DND-41 (cell line): Measurements from ENCODE around the gene TRPM1.

Source experiments
- ATAC-seq: fragments of 200-7000 bp; cut with Tn5 transposase; 3 replicates; pipeline ENCODE4 v1.9.1; 2021; ENCODE audit warnings: low read depth; ENCODE audit not compliant: insufficient read depth
- DNase-seq: peaks from one replicate; pipeline ENCODE4 v3.0.0-alpha.2; 2020
- H2AFZ ChIP-seq: 2 replicates; pipeline ENCODE4 v1.6.0; 2012; ENCODE audit warnings: low read depth, low read length
- H3K27ac ChIP-seq: 2 replicates; pipeline ENCODE4 v1.5.1; 2012; ENCODE audit warnings: low read length, inconsistent platforms
- H3K27me3 ChIP-seq: fragments of 200-600 bp; sonication (generic); 2 replicates; pipeline ENCODE4 v1.6.0; 2012; ENCODE audit warnings: low read length, mild to moderate bottlenecking, inconsistent platforms; ENCODE audit not compliant: insufficient read depth, poor library complexity
- H3K36me3 ChIP-seq: 2 replicates; pipeline ENCODE4 v1.5.1; 2012; ENCODE audit warnings: low read length, inconsistent platforms; ENCODE audit not compliant: insufficient read depth
- H3K4me1 ChIP-seq: 2 replicates; pipeline ENCODE4 v1.5.1; 2012; ENCODE audit warnings: mild to moderate bottlenecking, low read length; ENCODE audit not compliant: insufficient read depth
- H3K4me2 ChIP-seq: 2 replicates; pipeline ENCODE4 v1.6.0; 2012; ENCODE audit warnings: mild to moderate bottlenecking, moderate library complexity, low read length, inconsistent platforms; ENCODE audit not compliant: insufficient read depth
- H3K4me3 ChIP-seq, 2 experiments: fragments of 200-600 bp in 1 of 2; shearing (Covaris generic) in 1 of 2; 2 replicates each; pipeline ENCODE4 v1.5.1; 2012 to 2016; ENCODE audit warnings: inconsistent platforms in 2 of 2, low read length in 2 of 2, mild to moderate bottlenecking in 2 of 2, low read depth in 1 of 2, moderate library complexity in 1 of 2
- H3K79me2 ChIP-seq: 2 replicates; pipeline ENCODE4 v1.6.0; 2012; ENCODE audit warnings: low read length, inconsistent platforms; ENCODE audit not compliant: insufficient read depth
- H3K9ac ChIP-seq: 2 replicates; pipeline ENCODE4 v1.6.0; 2012; ENCODE audit warnings: low read depth, mild to moderate bottlenecking, inconsistent platforms, low read length, moderate library complexity
- H3K9me3 ChIP-seq: 2 replicates; pipeline ENCODE4 v1.5.1; 2012; ENCODE audit warnings: low read length, moderate library complexity, mild to moderate bottlenecking, inconsistent platforms; ENCODE audit not compliant: insufficient read depth, severe bottlenecking
- H4K20me1 ChIP-seq: 2 replicates; pipeline ENCODE4 v1.6.0; 2012; ENCODE audit warnings: low read length; ENCODE audit not compliant: insufficient read depth
- CTCF ChIP-seq: IDR thresholded peaks from 2 replicates; pipeline ENCODE4 v1.5.1; 2012; ENCODE audit warnings: borderline replicate concordance, low read length, moderate library complexity, mild to moderate bottlenecking; ENCODE audit not compliant: poor library complexity, severe bottlenecking; ENCODE audit errors: extremely low read depth
- EZH2 ChIP-seq: IDR thresholded peaks from 3 replicates; pipeline ENCODE4 v1.6.1; 2012; ENCODE audit warnings: borderline replicate concordance, low read depth, mild to moderate bottlenecking, moderate library complexity, low read length, inconsistent platforms; ENCODE audit not compliant: severe bottlenecking

Gene TRPM1

DNA sequence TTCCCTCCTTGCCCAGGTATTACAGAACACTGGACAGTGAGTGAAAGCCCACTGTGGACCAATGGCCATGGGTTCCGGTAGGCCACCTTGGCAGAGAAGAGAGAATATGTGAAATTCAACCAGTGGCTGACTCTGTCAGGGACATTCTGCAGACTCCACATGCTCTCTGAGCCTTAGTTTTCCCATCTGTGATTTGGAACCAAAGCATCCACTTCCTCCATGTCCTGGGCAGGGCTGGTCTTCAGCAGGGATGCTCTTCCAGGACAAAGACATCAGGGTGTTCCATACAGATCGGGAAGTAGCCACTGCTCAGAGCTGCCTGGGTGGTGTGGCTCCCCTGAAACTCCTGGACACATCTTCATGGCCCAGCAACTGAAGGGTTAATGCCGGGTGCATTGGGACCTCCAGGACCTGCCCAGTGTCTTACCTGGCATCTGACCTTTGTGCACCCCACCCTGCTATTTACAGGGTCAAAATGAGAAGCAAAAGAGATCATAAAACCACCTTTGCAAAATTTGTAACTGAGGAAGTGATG lies 28.3 kb upstream of the TRPM1 start:
- ATAC-seq (no peak), DNase-seq (no peak)
- Histone ChIP-seq H3K4me3 (no peak overlapping the region), H3K79me2 (no peaks in the 10 kb centered on the region), H2AFZ (peak overlapping the region; percentile 11; the same call in 1 of the 2 replicates), H3K27me3 (no peaks in the 10 kb centered on the region), H3K4me1 (peaks cover 8% of the 10 kb centered on the region; the same call in 1 of the 2 replicates), H3K9ac (no peak overlapping the region), H3K4me2 (no peak overlapping the region), H3K9me3 (no peaks in the 10 kb centered on the region), H3K36me3 (no peaks in the 10 kb centered on the region), H3K27ac (no peak overlapping the region), H4K20me1 (no peaks in the 10 kb centered on the region)
- TF ChIP-seq EZH2 (no peak), CTCF (no peak)

DNA sequence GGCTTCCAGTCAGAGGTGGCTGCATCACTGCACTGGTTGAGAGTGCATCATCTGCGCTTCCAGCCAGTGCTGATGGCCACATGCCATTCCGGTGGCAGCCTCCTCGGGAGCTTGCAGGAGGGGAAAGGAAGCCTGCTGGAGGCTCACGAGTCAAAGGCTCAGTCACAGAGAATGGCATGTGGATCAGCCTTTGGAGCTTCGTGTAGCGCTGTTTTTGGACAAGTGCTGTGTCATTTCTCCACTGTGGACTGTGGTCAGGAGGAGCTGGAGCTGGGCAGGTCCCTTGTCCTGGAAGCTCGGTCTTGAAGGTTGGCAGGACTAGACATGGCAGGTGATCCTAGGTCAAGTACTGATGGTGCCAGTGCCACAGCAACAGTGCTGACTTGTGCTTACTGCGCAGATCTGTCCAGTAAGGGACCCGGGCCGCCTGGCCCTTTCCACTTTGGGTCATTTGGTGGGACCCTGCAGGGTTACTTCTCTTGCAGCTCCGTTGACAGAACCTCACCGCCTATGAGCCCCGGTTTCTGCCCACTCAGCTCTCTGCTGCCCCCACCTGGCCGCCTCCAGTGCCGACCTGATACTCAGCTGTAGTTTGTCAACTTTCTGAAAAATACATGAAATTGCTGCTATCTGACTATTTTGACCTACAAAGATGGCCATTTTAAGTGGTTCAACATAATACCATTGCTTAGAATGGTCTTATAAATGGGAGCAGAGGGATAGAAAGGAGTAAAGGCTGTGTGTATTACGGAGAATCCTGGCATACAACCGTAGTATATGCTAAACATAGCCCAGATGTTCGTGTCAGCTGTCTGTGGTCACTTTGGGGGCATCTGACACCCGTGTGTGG lies 27.6 kb upstream of the TRPM1 start:
- no peak overlapping the region for H3K9ac ChIP-seq
- H3K4me2 ChIP-seq: peak overlapping the region; percentile 3; the same call in 1 of the 2 replicates

GRCh38 chr15:31128477-31128876 lies 27.0 kb upstream of the TRPM1 start:
- ATAC-seq: no peak
- H3K9ac ChIP-seq: no peak overlapping the region
- H3K79me2 ChIP-seq: no peaks in the 10 kb centered on the region
- peaks cover 8% of the 10 kb centered on the region; the same call in 1 of the 2 replicates for H3K4me1 ChIP-seq
- no peak for TF ChIP-seq EZH2
- no peak for TF ChIP-seq CTCF
- H3K36me3 ChIP-seq: no peaks in the 10 kb centered on the region
- H2AFZ ChIP-seq: no peak overlapping the region
- no peak overlapping the region for H3K27ac ChIP-seq
- no peak for DNase-seq
- H3K27me3 ChIP-seq: no peaks in the 10 kb centered on the region
- no peak overlapping the region for H3K4me2 ChIP-seq
- H3K9me3 ChIP-seq: no peaks in the 10 kb centered on the region
- H3K4me3 ChIP-seq: no peak overlapping the region
- no peaks in the 10 kb centered on the region for H4K20me1 ChIP-seq

More for the DNA sequence above, 27.6 kb upstream of the TRPM1 start:
- no peaks in the 10 kb centered on the region for H3K79me2 ChIP-seq
- no peaks in the 10 kb centered on the region for H4K20me1 ChIP-seq
- no peak overlapping the region for H3K4me3 ChIP-seq
- H3K36me3 ChIP-seq: no peaks in the 10 kb centered on the region
- DNase-seq (peak; percentile 75), ATAC-seq (peak; percentile 95)
- H3K27ac ChIP-seq: no peak overlapping the region
- peaks cover 8% of the 10 kb centered on the region; the same call in 1 of the 2 replicates for H3K4me1 ChIP-seq
- H3K9me3 ChIP-seq: no peaks in the 10 kb centered on the region
- H3K27me3 ChIP-seq: no peaks in the 10 kb centered on the region
- H2AFZ ChIP-seq: peak overlapping the region; percentile 11; the same call in 1 of the 2 replicates
- TF ChIP-seq CTCF (peak; percentile 91), EZH2 (no peak)
